Measurements from ENCODE around the gene BTNL9.

The BTNL9 gene

GRCh38 chr5:181107699-181108098, 67.6 kb downstream of the BTNL9 start:
- H4K20me1 ChIP-seq: no peaks in the 10 kb centered on the region
- no peak overlapping the region for H3K4me3 ChIP-seq
- H3K4me1 ChIP-seq: peaks cover 25% of the 10 kb centered on the region; the same call in 1 of the 2 replicates
- no peak overlapping the region for H3K27ac ChIP-seq
- H3K4me2 ChIP-seq: no peak overlapping the region
- no peak for TF ChIP-seq Cebpa-rat (IDR thresholded peaks at IDR 0.05)
- H3K27me3 ChIP-seq: peaks cover 11% of the 10 kb centered on the region; the same call in 1 of the 2 replicates
- H3K9me3 ChIP-seq: no peaks in the 10 kb centered on the region
- H3K36me3 ChIP-seq: no peaks in the 10 kb centered on the region
- no peak overlapping the region for H3K9ac ChIP-seq

DNA sequence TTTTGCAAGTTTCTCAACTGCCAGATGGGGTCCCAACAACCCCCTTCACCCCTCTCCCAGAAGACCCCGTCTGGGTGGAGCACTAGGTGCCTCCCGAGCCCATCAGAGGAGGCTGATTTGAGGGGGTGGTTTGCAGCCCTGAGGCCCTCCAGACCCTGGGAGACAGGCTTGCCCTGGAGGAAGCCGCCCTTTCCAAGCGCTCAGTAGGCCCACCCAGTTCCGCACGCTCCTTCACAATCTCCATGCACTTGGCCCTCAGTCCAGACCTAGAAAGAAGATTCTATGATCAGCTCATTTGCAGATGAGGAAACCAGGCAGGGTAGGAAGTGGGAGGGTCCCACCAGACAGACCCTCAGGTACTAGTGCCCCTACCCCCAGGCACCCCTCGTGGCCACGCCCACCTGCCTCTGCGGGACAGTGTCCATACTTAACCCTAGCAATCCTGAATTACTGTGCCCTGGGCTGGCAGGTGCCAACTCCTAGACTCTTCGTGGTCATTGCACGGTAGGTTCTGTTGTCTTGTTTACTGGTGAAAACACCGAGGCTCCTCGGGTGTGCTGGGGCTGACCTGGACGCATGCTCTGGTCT, 68.6 kb downstream of the BTNL9 start:
- no peaks in the 10 kb centered on the region for H4K20me1 ChIP-seq
- H3K9ac ChIP-seq: no peak overlapping the region
- H3K9me3 ChIP-seq: peaks cover 2% of the 10 kb centered on the region; the same call in 1 of the 2 replicates
- no peak overlapping the region for H3K4me3 ChIP-seq
- H3K36me3 ChIP-seq: no peaks in the 10 kb centered on the region
- no peak overlapping the region for H3K4me2 ChIP-seq
- no peak overlapping the region for H3K27ac ChIP-seq
- TF ChIP-seq Cebpa-rat (IDR thresholded peaks at IDR 0.05): no peak
- peaks cover 8% of the 10 kb centered on the region; the same call in 1 of the 2 replicates for H3K27me3 ChIP-seq
- peaks cover 25% of the 10 kb centered on the region; the same call in 1 of the 2 replicates for H3K4me1 ChIP-seq

GRCh38 chr5:181109489-181110013, 69.5 kb downstream of the BTNL9 start:
- peaks cover 3% of the 10 kb centered on the region; the same call in 1 of the 2 replicates for H3K27me3 ChIP-seq
- H3K4me3 ChIP-seq: no peak overlapping the region
- no peak overlapping the region for H3K9ac ChIP-seq
- no peak overlapping the region for H3K4me2 ChIP-seq
- H4K20me1 ChIP-seq: no peaks in the 10 kb centered on the region
- H3K4me1 ChIP-seq: peaks cover 20% of the 10 kb centered on the region; the same call in 1 of the 2 replicates
- TF ChIP-seq Cebpa-rat (IDR thresholded peaks at IDR 0.05): no peak
- no peaks in the 10 kb centered on the region for H3K36me3 ChIP-seq
- no peak overlapping the region for H3K27ac ChIP-seq
- peaks cover 10% of the 10 kb centered on the region for H3K9me3 ChIP-seq

DNA sequence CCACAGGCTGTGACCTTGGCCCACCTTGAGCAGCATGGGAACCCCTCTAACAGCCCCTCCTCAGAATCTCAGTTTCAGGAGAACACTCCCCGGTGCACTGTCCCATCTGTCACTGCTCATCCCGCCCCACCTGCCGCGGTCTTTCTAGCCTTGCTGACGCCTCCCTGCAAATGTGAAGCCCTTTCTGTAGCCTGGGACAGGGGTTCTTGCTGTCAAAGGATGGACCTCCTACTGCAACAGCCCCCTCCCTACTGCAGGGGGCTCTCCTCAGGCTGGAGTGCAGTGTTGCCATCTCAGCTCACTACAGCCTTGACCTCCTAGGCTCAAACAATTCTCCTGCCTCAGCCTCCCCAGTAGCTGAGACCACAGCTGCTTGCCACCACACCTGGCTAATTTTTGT, 70.9 kb downstream of the BTNL9 start:
- Histone ChIP-seq H3K27me3 (peaks cover 7% of the 10 kb centered on the region; the same call in 1 of the 2 replicates), H4K20me1 (no peaks in the 10 kb centered on the region), H3K4me2 (0 out of 2 replicates have a peak overlapping the region, but pooled peaks have one; percentile 9), H3K4me3 (no peak overlapping the region), H3K9me3 (peaks cover 13% of the 10 kb centered on the region), H3K9ac (no peak overlapping the region), H3K36me3 (no peaks in the 10 kb centered on the region), H3K27ac (no peak overlapping the region), H3K4me1 (peaks cover 12% of the 10 kb centered on the region; the same call in 1 of the 2 replicates)
- TF ChIP-seq Cebpa-rat (IDR thresholded peaks at IDR 0.05): no peak

Data from BLaER1 (cell line).